MCF 10A (cell line): ENCODE results near the gene LMCD1. TPM values are rescaled to one million over a fixed set of nuclear protein-coding genes. Genes with fewer than 3 reads are reported as not detected.

Experiments
- BruUV-seq: library from RNA; stranded (reverse); fragments of 400-500 nt; replicated peaks from 2 replicates; lab custom pipeline; 2021; lab: Mats Ljungman, UMichigan
- CTCF ChIA-PET: fragments of 300-600 bp; sonication (Branson Sonifier 250); formaldehyde crosslinking; extraction: SDS; loops from one replicate; lab custom pipeline; 2021; ENCODE audit warnings: antibody characterized with exemption, inconsistent platforms; lab: Yijun Ruan, JAX
- POLR2A ChIA-PET: fragments of 300-600, 350-650 bp; sonication (Branson Sonifier 250); formaldehyde crosslinking; extraction: SDS; loops from one replicate; lab custom pipeline; 2020; ENCODE audit warnings: antibody characterized with exemption, inconsistent platforms; lab: Yijun Ruan, JAX
- DNase-seq: peaks from one replicate; pipeline ENCODE4 v3.0.0-alpha.2; 2018; ENCODE audit not compliant: unreplicated experiment
- H3K27ac Mint-ChIP-seq: one replicate; pipeline ENCODE4 v1.8.0; 2022; ENCODE audit warnings: mild to moderate bottlenecking, low read depth, mixed read lengths; ENCODE audit not compliant: unreplicated experiment
- H3K27me3 Mint-ChIP-seq: one replicate; pipeline ENCODE4 v1.8.0; 2022; ENCODE audit warnings: mixed read lengths; ENCODE audit not compliant: insufficient read depth, unreplicated experiment
- H3K36me3 Mint-ChIP-seq: one replicate; pipeline ENCODE4 v1.8.0; 2022; ENCODE audit warnings: mild to moderate bottlenecking, moderate library complexity, mixed read lengths; ENCODE audit not compliant: insufficient read depth, unreplicated experiment
- H3K4me1 Mint-ChIP-seq: one replicate; pipeline ENCODE4 v1.8.0; 2022; ENCODE audit warnings: mixed read lengths; ENCODE audit not compliant: insufficient read depth, unreplicated experiment
- H3K4me3 Mint-ChIP-seq: one replicate; pipeline ENCODE4 v1.8.0; 2022; ENCODE audit warnings: mild to moderate bottlenecking, moderate library complexity, mixed read lengths; ENCODE audit not compliant: unreplicated experiment
- H3K9me3 Mint-ChIP-seq: one replicate; pipeline ENCODE4 v1.8.0; 2022; ENCODE audit warnings: mixed read lengths; ENCODE audit not compliant: unreplicated experiment
- intact Hi-C: fragments of 100-400 bp; cut with micrococcal nuclease; formaldehyde crosslinking; loops from 2 replicates; pipeline ENCODE4 v1.14.1; 2022
- total RNA-seq: library from RNA; stranded (reverse); gene quantifications from 2 replicates; pipeline ENCODE4 v1.2.3, GENCODE V29; 2022
- TF ChIP-seq, protein P1 (sequence below): fragments of 200-600 bp; IDR thresholded peaks from one replicate; pipeline ENCODE4 v1.8.0; 2022; ENCODE audit warnings: antibody characterized with exemption, mild to moderate bottlenecking; ENCODE audit not compliant: unreplicated experiment

The LMCD1 gene
- total RNA-seq, 1 experiment from 2014 or later: 0.63 TPM

- TF ChIP-seq, protein P1, sequence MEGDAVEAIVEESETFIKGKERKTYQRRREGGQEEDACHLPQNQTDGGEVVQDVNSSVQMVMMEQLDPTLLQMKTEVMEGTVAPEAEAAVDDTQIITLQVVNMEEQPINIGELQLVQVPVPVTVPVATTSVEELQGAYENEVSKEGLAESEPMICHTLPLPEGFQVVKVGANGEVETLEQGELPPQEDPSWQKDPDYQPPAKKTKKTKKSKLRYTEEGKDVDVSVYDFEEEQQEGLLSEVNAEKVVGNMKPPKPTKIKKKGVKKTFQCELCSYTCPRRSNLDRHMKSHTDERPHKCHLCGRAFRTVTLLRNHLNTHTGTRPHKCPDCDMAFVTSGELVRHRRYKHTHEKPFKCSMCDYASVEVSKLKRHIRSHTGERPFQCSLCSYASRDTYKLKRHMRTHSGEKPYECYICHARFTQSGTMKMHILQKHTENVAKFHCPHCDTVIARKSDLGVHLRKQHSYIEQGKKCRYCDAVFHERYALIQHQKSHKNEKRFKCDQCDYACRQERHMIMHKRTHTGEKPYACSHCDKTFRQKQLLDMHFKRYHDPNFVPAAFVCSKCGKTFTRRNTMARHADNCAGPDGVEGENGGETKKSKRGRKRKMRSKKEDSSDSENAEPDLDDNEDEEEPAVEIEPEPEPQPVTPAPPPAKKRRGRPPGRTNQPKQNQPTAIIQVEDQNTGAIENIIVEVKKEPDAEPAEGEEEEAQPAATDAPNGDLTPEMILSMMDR: no peak
- peaks cover 21% of the 10 kb centered on the region for H3K4me1 Mint-ChIP-seq
- no peaks in the 10 kb centered on the region for H3K36me3 Mint-ChIP-seq
- H3K9me3 Mint-ChIP-seq: no peaks in the 10 kb centered on the region
- POLR2A ChIA-PET: no interaction called here
- DNase-seq: no peak
- intact Hi-C loops: no loop called here
- H3K4me3 Mint-ChIP-seq: no peak overlapping the region
- H3K27ac Mint-ChIP-seq: peak overlapping the region; percentile 10
- no TSS peak for BruUV-seq
- H3K27me3 Mint-ChIP-seq: no peaks in the 10 kb centered on the region
- CTCF ChIA-PET: interaction anchor here (1.4 to 7.6 kb wide), 2 partner anchors 17 to 161 kb away, joined by 4 to 72 read pairs; no protein-coding TSS in a partner anchor
Observed at GRCh38 chr3:8604988-8605387, 103.4 kb downstream of the LMCD1 start.

- intact Hi-C loops: loop anchor here (1.0 kb wide), 1 partner anchor 164 kb away; no protein-coding TSS in a partner anchor
- POLR2A ChIA-PET: interaction anchor here (1.6 kb wide), 1 partner anchor 13 kb away, joined by 4 read pairs; no protein-coding TSS in a partner anchor
- no peak overlapping the region for H3K4me3 Mint-ChIP-seq
Observed at GRCh38 chr3:8606701-8607231, 105.1 kb downstream of the LMCD1 start.

GRCh38 chr3:8607234-8608040 is 105.8 kb downstream of the LMCD1 start:
- no TSS peak for BruUV-seq
- intact Hi-C loops: loop anchor here (1.0 kb wide), 1 partner anchor 165 kb away; no protein-coding TSS in a partner anchor
- ChIA-PET CTCF (interaction anchor here (0.5 to 7.6 kb wide), 10 partner anchors 13 to 394 kb away, joined by 3 to 72 read pairs (median 3); no protein-coding TSS in a partner anchor), POLR2A (interaction anchor here (1.6 kb wide), 1 partner anchor 12 kb away, joined by 4 read pairs; no protein-coding TSS in a partner anchor)
- TF ChIP-seq, protein P1: peak; percentile 73
- Mint-ChIP-seq H3K9me3 (no peaks in the 10 kb centered on the region), H3K27ac (no peak overlapping the region), H3K4me1 (peaks cover 21% of the 10 kb centered on the region), H3K36me3 (no peaks in the 10 kb centered on the region), H3K4me3 (no peak overlapping the region), H3K27me3 (no peaks in the 10 kb centered on the region)
- peak; percentile 61 for DNase-seq

More at GRCh38 chr3:8606701-8607231, 105.1 kb downstream of the LMCD1 start:
- Mint-ChIP-seq H3K4me1 (peaks cover 21% of the 10 kb centered on the region), H3K27ac (no peak overlapping the region), H3K27me3 (no peaks in the 10 kb centered on the region), H3K36me3 (no peaks in the 10 kb centered on the region), H3K9me3 (no peaks in the 10 kb centered on the region)
- CTCF ChIA-PET: interaction anchor here (0.5 to 7.6 kb wide), 5 partner anchors 21 to 393 kb away, joined by 3 to 72 read pairs (median 3); no protein-coding TSS in a partner anchor
- TF ChIP-seq, protein P1: no peak
- no TSS peak for BruUV-seq
- no peak for DNase-seq
